Keratinocyte (primary cell): ENCODE results near the gene PALMD.

ENCODE experiments used
- CTCF ChIP-seq, 3 experiments: IDR thresholded peaks in 1 of 3; conservative IDR thresholded peaks in 1 of 3; optimal IDR thresholded peaks in 1 of 3; 2 replicates in 2 of 3; 3 replicates in 1 of 3; pipeline versions ENCODE3 to v1.5.1; 2011; ENCODE audit warnings: low read length in 3 of 3, mild to moderate bottlenecking in 3 of 3, moderate library complexity in 2 of 3, control low read depth in 1 of 3, inconsistent platforms in 1 of 3; ENCODE audit not compliant: insufficient read depth in 2 of 3; ENCODE audit errors: extremely low read depth in 1 of 3
- EZH2 ChIP-seq: IDR thresholded peaks from one replicate; pipeline ENCODE4 v1.6.1; 2012; ENCODE audit warnings: inconsistent platforms, mild to moderate bottlenecking, low read length, moderate library complexity

GRCh38 chr1:99726407-99726806 lies 80.5 kb downstream of the PALMD start:
- TF ChIP-seq CTCF (optimal IDR thresholded peaks at IDR 0.05 in 1 of 3, IDR thresholded peaks at IDR 0.05 in 1 of 3, conservative IDR thresholded peaks at IDR 0.05 in 1 of 3; ENCODE audit: extremely low read depth in 1 of 3, insufficient read depth in 2 of 3, low read length in 3 of 3) (no peak), EZH2 (no peak)
